ENCODE results near the gene RHBG. TPM values are rescaled to one million over a fixed set of nuclear protein-coding genes. Genes with fewer than 3 reads are reported as not detected.
"Not testable (repeated sequence)": the region's sequence is repeated elsewhere in the genome, so short reads cannot be mapped to it uniquely, and the experiment has no call there.

Gene RHBG
- total RNA-seq, 1 donor = not detected

GRCh38 chr1:156360534-156360933 lies 8.5 kb upstream of the RHBG start:
- TF ChIP-seq, protein P1, sequence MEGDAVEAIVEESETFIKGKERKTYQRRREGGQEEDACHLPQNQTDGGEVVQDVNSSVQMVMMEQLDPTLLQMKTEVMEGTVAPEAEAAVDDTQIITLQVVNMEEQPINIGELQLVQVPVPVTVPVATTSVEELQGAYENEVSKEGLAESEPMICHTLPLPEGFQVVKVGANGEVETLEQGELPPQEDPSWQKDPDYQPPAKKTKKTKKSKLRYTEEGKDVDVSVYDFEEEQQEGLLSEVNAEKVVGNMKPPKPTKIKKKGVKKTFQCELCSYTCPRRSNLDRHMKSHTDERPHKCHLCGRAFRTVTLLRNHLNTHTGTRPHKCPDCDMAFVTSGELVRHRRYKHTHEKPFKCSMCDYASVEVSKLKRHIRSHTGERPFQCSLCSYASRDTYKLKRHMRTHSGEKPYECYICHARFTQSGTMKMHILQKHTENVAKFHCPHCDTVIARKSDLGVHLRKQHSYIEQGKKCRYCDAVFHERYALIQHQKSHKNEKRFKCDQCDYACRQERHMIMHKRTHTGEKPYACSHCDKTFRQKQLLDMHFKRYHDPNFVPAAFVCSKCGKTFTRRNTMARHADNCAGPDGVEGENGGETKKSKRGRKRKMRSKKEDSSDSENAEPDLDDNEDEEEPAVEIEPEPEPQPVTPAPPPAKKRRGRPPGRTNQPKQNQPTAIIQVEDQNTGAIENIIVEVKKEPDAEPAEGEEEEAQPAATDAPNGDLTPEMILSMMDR (IDR thresholded peaks at IDR 0.05; ENCODE audit: insufficient read depth, low read depth, low read length) = no peak
- no peak overlapping the region for H3K4me3 ChIP-seq (ENCODE audit: low read depth, low read length)
- DNase-seq (ENCODE audit: low read depth) = no peak

DNA sequence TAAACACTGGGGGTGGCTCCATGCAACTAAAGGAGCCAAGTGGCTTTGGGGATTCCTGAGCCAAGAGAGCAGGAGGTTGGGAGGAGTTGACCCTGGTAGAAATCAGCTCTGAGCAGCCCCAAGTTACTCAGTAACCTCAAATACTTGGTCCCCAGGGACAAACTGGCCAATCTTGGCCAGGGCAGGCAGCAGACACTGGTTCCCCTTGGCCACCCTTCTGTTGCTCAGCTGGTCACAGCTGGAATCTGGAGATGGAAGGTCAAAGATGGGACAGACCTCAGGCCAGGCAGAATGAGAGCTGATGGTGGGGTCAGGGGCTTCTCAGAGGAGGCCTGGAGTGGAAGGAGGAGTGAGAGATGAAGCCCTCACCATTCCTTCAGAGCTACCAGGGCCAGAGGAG lies 3.3 kb upstream of the RHBG start:
- no peak overlapping the region for H3K4me3 ChIP-seq (ENCODE audit: low read depth, low read length)
- TF ChIP-seq, protein P1 (IDR thresholded peaks at IDR 0.05; ENCODE audit: insufficient read depth, low read depth, low read length) = no peak
- no peak for DNase-seq (ENCODE audit: low read depth)

GRCh38 chr1:156366378-156367166 lies 2.4 kb upstream of the RHBG start:
- TF ChIP-seq, protein P1 (IDR thresholded peaks at IDR 0.05; ENCODE audit: insufficient read depth, low read depth, low read length) = no peak
- H3K4me3 ChIP-seq (ENCODE audit: low read depth, low read length) = no peak overlapping the region
- DNase-seq (ENCODE audit: low read depth) = no peak

DNA sequence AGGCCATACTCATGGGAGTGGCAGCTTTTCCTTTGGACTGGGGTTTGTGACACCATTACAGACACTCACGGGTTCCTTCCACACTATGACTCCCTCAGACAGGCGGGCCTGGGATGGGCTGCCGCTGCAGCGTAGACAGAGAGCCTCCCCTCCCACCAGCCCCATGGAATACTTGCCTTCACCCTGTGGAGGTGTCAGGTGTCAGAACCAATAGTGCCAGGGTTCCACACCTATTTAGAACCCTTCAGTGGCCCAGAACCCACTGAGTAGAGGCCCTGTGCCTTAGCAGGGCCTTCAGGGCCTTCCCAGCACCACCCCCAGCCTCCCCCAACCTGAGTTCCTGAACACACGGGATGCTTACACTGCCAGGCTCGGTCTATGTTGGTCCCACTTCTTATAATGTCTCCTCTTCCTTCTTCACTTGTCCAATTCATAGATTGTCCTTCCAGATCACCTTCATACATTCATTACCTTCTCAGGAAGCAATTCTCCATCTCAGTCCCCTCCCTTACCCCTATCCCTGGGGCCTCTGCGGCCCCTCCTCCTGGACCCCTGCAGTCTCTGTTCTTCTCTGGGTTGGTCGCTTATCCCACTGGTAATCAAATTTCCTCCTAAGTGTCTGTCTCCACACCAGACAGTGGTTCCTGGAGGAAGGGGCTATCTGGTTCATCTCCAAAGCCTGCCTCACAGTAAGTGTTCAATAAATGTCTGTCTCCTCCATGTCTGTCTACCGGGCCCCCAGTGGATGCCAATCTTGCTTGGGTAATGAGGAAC lies 1.4 kb upstream of the RHBG start:
- TF ChIP-seq, protein P1 (IDR thresholded peaks at IDR 0.05; ENCODE audit: insufficient read depth, low read depth, low read length) = no peak
- DNase-seq (ENCODE audit: low read depth) = no peak
- H3K4me3 ChIP-seq (ENCODE audit: low read depth, low read length) = no peak overlapping the region

DNA sequence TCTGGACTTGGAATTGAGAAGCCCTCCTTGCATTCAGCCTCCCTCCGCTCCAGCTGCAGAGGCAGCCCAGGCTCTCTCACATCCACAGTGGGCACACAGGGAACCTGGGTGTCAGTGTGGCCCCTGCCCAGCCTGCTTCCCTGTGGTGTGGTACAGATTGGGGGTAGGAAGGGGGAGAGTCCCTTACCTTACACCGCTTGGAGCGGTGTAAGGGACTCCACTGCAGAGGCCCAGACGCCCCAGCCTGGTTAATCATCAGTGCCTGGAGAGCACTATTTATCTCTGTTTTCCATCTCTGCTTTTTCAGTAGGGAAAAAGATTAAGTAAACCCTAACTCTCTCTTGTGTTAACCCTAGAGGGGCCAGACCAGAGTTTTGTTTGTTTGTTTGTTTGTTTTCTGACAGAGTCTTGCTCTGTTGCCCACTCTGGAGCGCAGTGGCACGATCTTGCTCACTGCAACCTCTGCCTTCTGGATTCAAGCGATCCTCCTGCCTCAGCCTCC lies 803 bp upstream of the RHBG start:
- no peak overlapping the region for H3K4me3 ChIP-seq (ENCODE audit: low read depth, low read length)
- TF ChIP-seq, protein P1 (IDR thresholded peaks at IDR 0.05; ENCODE audit: insufficient read depth, low read depth, low read length) = no peak
- DNase-seq (ENCODE audit: low read depth) = no peak

DNA sequence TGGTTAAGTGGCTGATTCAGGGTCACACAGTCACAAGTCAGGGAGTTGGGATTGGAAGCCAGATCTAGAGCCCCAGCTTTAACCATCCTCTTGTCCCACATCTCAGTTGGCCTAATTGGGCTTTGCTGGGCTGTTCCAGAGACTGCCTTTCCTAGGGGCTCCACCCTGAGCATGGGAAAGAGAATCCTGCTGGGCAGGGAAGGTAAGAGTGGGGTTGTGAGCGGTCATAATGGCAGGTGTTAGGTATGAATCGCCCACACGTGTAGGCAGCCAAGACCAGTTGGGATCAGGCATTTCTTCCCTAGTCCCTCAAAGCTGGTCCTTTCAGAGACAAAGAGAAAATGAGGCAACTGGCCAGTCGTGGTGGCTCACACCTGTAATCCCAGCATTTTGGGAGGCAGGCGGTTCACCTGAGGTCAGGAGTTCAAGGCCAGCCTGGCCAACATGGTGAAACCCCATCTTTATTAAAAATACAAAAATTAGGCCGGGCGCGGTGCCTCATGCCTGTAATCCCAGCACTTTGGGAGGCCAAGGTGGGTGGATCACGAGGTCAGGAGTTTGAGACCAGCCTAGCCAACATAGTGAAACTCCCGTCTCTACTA lies 775 bp downstream of the RHBG start:
- not testable (repeated sequence) for H3K4me3 ChIP-seq (ENCODE audit: low read depth, low read length); DNase-seq (ENCODE audit: low read depth)
